ENCODE results near the gene KCNQ5.

The KCNQ5 gene

GRCh38 chr6:72683797-72684196, 61.9 kb downstream of the KCNQ5 start:
- no peak for DNase-seq

- no peak for DNase-seq
Observed at GRCh38 chr6:72689107-72689954, 67.5 kb downstream of the KCNQ5 start.

- DNase-seq, result no peak
Observed at GRCh38 chr6:72691249-72691648, 69.4 kb downstream of the KCNQ5 start.

- no peak for DNase-seq
Observed at GRCh38 chr6:72696055-72696454, 74.2 kb downstream of the KCNQ5 start.

- DNase-seq, result no peak
Observed at GRCh38 chr6:72699159-72699558, 77.3 kb downstream of the KCNQ5 start.

GRCh38 chr6:72702421-72702820, 80.6 kb downstream of the KCNQ5 start:
- DNase-seq, result no peak

- no peak for DNase-seq
Observed at GRCh38 chr6:72703093-72703492, 81.2 kb downstream of the KCNQ5 start.

- no peak for DNase-seq
Observed at GRCh38 chr6:72704979-72705378, 83.1 kb downstream of the KCNQ5 start.

GRCh38 chr6:72709431-72709830, 87.6 kb downstream of the KCNQ5 start:
- no peak for DNase-seq

- DNase-seq, result peak; percentile 9
Observed at GRCh38 chr6:72711731-72712130, 89.9 kb downstream of the KCNQ5 start.

- no peak for DNase-seq
Observed at GRCh38 chr6:72712910-72713309, 91.0 kb downstream of the KCNQ5 start.

GRCh38 chr6:72715119-72715518, 93.3 kb downstream of the KCNQ5 start:
- no peak for DNase-seq

GRCh38 chr6:72716916-72717315, 95.1 kb downstream of the KCNQ5 start:
- DNase-seq, result no peak

- no peak for DNase-seq
Observed at GRCh38 chr6:72720464-72720863, 98.6 kb downstream of the KCNQ5 start.

- DNase-seq, result no peak
Observed at GRCh38 chr6:72721346-72721745, 99.5 kb downstream of the KCNQ5 start.

GRCh38 chr6:72724545-72724944, 102.7 kb downstream of the KCNQ5 start:
- DNase-seq, result no peak

GRCh38 chr6:72728706-72729343, 107.0 kb downstream of the KCNQ5 start:
- DNase-seq, result no peak

GRCh38 chr6:72733045-72733444, 111.2 kb downstream of the KCNQ5 start:
- no peak for DNase-seq

GRCh38 chr6:72738091-72738490, 116.2 kb downstream of the KCNQ5 start:
- DNase-seq, result no peak

GRCh38 chr6:72739368-72739779, 117.5 kb downstream of the KCNQ5 start:
- DNase-seq, result no peak

GRCh38 chr6:72740135-72740534, 118.3 kb downstream of the KCNQ5 start:
- DNase-seq, result no peak

- no peak for DNase-seq
Observed at GRCh38 chr6:72741083-72741482, 119.2 kb downstream of the KCNQ5 start.

- DNase-seq, result no peak
Observed at GRCh38 chr6:72742001-72742673, 120.3 kb downstream of the KCNQ5 start.

GRCh38 chr6:72746276-72746675, 124.4 kb downstream of the KCNQ5 start:
- no peak for DNase-seq

All from NCI-H1694 treated with DMSO at 0.1 percent for 48 hours (cell line).